ENCODE measurements around the gene FAAP20.

DNA sequence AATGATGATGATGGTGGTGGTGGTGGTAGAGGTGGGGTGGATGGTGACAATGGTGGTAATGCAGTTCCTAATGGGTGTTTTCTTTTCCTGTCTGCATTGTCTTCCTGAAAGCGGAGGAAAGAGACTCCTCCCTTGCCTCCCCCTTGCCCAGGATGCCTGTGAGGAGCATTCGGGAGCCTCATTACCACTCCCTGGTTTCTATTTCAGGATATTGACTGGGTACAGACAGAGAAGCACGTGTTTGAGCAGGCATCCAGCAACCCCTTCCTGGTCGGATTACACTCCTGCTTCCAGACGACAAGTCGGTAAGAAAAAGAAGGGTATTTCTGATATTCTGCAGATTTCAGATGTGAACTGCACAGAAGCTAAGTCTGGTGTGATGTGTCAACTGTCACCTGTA lies 38.8 kb downstream of the FAAP20 start:
- TF ChIP-seq, protein P1, sequence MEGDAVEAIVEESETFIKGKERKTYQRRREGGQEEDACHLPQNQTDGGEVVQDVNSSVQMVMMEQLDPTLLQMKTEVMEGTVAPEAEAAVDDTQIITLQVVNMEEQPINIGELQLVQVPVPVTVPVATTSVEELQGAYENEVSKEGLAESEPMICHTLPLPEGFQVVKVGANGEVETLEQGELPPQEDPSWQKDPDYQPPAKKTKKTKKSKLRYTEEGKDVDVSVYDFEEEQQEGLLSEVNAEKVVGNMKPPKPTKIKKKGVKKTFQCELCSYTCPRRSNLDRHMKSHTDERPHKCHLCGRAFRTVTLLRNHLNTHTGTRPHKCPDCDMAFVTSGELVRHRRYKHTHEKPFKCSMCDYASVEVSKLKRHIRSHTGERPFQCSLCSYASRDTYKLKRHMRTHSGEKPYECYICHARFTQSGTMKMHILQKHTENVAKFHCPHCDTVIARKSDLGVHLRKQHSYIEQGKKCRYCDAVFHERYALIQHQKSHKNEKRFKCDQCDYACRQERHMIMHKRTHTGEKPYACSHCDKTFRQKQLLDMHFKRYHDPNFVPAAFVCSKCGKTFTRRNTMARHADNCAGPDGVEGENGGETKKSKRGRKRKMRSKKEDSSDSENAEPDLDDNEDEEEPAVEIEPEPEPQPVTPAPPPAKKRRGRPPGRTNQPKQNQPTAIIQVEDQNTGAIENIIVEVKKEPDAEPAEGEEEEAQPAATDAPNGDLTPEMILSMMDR (IDR thresholded peaks at IDR 0.05), result no peak
- no peak for TF ChIP-seq POLR2AphosphoS5 (IDR thresholded peaks at IDR 0.05)
- no peak for TF ChIP-seq POLR2A (IDR thresholded peaks at IDR 0.05)
- TF ChIP-seq EP300 (IDR thresholded peaks at IDR 0.05; ENCODE audit: low read depth), result no peak
